K562 (cell line): ENCODE measurements around the gene DARS2. TPM values are rescaled to one million over a fixed set of nuclear protein-coding genes. Genes with fewer than 3 reads are reported as not detected.

Experiments
- ATF3 ChIP-seq, 2 experiments: fragments of 450-650 bp in 1 of 2; sonication (generic) in 1 of 2; formaldehyde crosslinking in 1 of 2; IDR thresholded peaks in 1 of 2; conservative IDR thresholded peaks in 1 of 2; 2 replicates each; pipeline versions ENCODE4 v1.6.1 to v1.8.1; 2016 to 2023; ENCODE audit warnings: mild to moderate bottlenecking in 2 of 2, moderate library complexity in 2 of 2, inconsistent platforms in 1 of 2, missing genetic modification reagents in 1 of 2
- BCOR ChIP-seq: fragments of 450-650 bp; IDR thresholded peaks from 2 replicates; pipeline ENCODE4 v1.6.1; 2016
- CC2D1A ChIP-seq: fragments of 450-650 bp; IDR thresholded peaks from 2 replicates; pipeline ENCODE4 v1.6.1; 2017; ENCODE audit warnings: mild to moderate bottlenecking
- E2F5 ChIP-seq: sonication (generic); formaldehyde crosslinking; IDR thresholded peaks from 2 replicates; pipeline ENCODE4 v1.8.0; 2022; ENCODE audit warnings: mild to moderate bottlenecking, missing genetic modification reagents
- ETV5 ChIP-seq: sonication (generic); formaldehyde crosslinking; IDR thresholded peaks from 2 replicates; pipeline ENCODE4 v1.4.0; 2020; ENCODE audit warnings: low read depth, mild to moderate bottlenecking, missing genetic modification reagents
- HES1 ChIP-seq: fragments of 450-650 bp; IDR thresholded peaks from 2 replicates; pipeline ENCODE4 v1.6.1; 2016; ENCODE audit warnings: low read depth, mild to moderate bottlenecking, moderate library complexity
- KDM4B ChIP-seq, 2 experiments: fragments of 450-650 bp in 1 of 2; sonication (generic) in 1 of 2; IDR thresholded peaks; 2 replicates each; pipeline ENCODE4 v1.6.1; 2016 to 2017; ENCODE audit warnings: borderline replicate concordance in 2 of 2, antibody characterized with exemption in 1 of 2, low read depth in 1 of 2, mild to moderate bottlenecking in 1 of 2
- LARP7 ChIP-seq: fragments of 450-650 bp; IDR thresholded peaks from 2 replicates; pipeline ENCODE4 v1.6.1; 2016
- PHF8 ChIP-seq: fragments of 200-600 bp; sonication (generic); IDR thresholded peaks from 2 replicates; pipeline ENCODE4 v1.6.1; 2012; ENCODE audit warnings: mixed run types, mild to moderate bottlenecking, inconsistent platforms, low read length, moderate library complexity, borderline replicate concordance
- RBFOX2 ChIP-seq: fragments of 200-400 bp; formaldehyde crosslinking; IDR thresholded peaks from 2 replicates; pipeline ENCODE4 v1.6.1; 2017; ENCODE audit warnings: low read depth, mild to moderate bottlenecking, low read length, moderate library complexity
- RFX5 ChIP-seq: IDR thresholded peaks from 2 replicates; pipeline ENCODE4 v1.6.1; 2011; ENCODE audit warnings: low read depth, mild to moderate bottlenecking, improper control_type of control experiment, low read length
- SMARCC2 ChIP-seq: fragments of 450-650 bp; IDR thresholded peaks from 2 replicates; pipeline ENCODE4 v1.6.1; 2017; ENCODE audit warnings: antibody characterized with exemption, moderate library complexity, mild to moderate bottlenecking, low read depth
- THRB ChIP-seq: fragments of 450-650 bp; formaldehyde crosslinking; conservative IDR thresholded peaks from 2 replicates; pipeline ENCODE4 v1.4.0; 2022; ENCODE audit warnings: mild to moderate bottlenecking, missing genetic modification characterization
- ZBTB34 ChIP-seq: fragments of 250-450 bp; sonication (Bioruptor Pico); IDR thresholded peaks from 2 replicates; pipeline ENCODE4 v1.8.0; 2021; ENCODE audit warnings: mild to moderate bottlenecking, moderate library complexity
- ZC3H8 ChIP-seq: fragments of 450-650 bp; IDR thresholded peaks from 2 replicates; pipeline ENCODE4 v1.6.1; 2017
- ZFP30 ChIP-seq: fragments of 250-450 bp; sonication (Bioruptor Pico); IDR thresholded peaks from 2 replicates; pipeline ENCODE4 v1.8.0; 2022; ENCODE audit warnings: moderate library complexity, mild to moderate bottlenecking, inconsistent platforms, borderline replicate concordance
- ZNF121 ChIP-seq: sonication (generic); formaldehyde crosslinking; conservative IDR thresholded peaks from 2 replicates; pipeline ENCODE4 v1.8.0; 2022; ENCODE audit warnings: missing genetic modification reagents
- ZNF124 ChIP-seq: sonication (generic); formaldehyde crosslinking; IDR thresholded peaks from 2 replicates; pipeline ENCODE4 v1.8.1; 2022; ENCODE audit warnings: missing genetic modification reagents
- ZNF133 ChIP-seq: fragments of 250-450 bp; sonication (Bioruptor Pico); IDR thresholded peaks from 2 replicates; pipeline ENCODE4 v1.4.0; 2020; ENCODE audit warnings: mild to moderate bottlenecking
- ZNF184 ChIP-seq: sonication (generic); formaldehyde crosslinking; IDR thresholded peaks from 2 replicates; pipeline ENCODE4 v1.5.0; 2020; ENCODE audit warnings: missing genetic modification reagents
- ZNF253 ChIP-seq: fragments of 250-450 bp; sonication (Bioruptor Pico); conservative IDR thresholded peaks from 2 replicates; pipeline ENCODE4 v1.6.1; 2021; ENCODE audit warnings: mild to moderate bottlenecking
- ZNF280B ChIP-seq: fragments of 250-450 bp; sonication (Bioruptor Pico); IDR thresholded peaks from 2 replicates; pipeline ENCODE4 v1.5.1; 2021; ENCODE audit warnings: mild to moderate bottlenecking
- ZNF347 ChIP-seq: fragments of 450-650 bp; formaldehyde crosslinking; IDR thresholded peaks from 2 replicates; pipeline ENCODE4 v1.4.0; 2020; ENCODE audit warnings: low read depth, mild to moderate bottlenecking, moderate library complexity
- polyA plus RNA-seq, 8 experiments: library from polyadenylated mRNA; depleted of rRNA in 4 of 8; stranded (reverse) in 5 of 8; unstranded in 3 of 8; fragments of >200 nt; fragmentation: Nextera tagmentation in 2 of 8; fragmentation: Illumina TruSeq in 1 of 8; extraction: Ambion mirVana in 2 of 8; extraction: Trizol in 1 of 8; gene quantifications; 2 replicates each; pipeline versions ENCODE4 v1.2.1 to v1.2.3, GENCODE V29; 2011 to 2014; ENCODE audit warnings: inconsistent platforms in 1 of 8, missing spikeins in 1 of 8
- total RNA-seq, 7 experiments: library from RNA; depleted of rRNA in 6 of 7; stranded (reverse); fragments of >200 nt in 6 of 7; fragmentation: Illumina TruSeq in 2 of 7; extraction: Trizol in 2 of 7; gene quantifications; 2 replicates each; pipeline versions ENCODE4 v1.2.1 to v1.2.3, GENCODE V29; 2011 to 2021; ENCODE audit warnings: low replicate concordance in 1 of 7

Gene DARS2
- total and polyA plus RNA-seq, 9 of the 15 experiments (the other 6 are each of a cell fraction or from before 2014, with no cell fraction given) = 36.4 to 96.7 (median 68.6) TPM

GRCh38 chr1:173867753-173868265, 43.3 kb downstream of the DARS2 start, which contains the start of gene GAS5 (continued):
- peak; percentile 95 for TF ChIP-seq PHF8
- TF ChIP-seq ZNF253 (CRISPR knock-in tag) = no peak
- no peak for TF ChIP-seq ZNF124 (CRISPR knock-in tag)
- no peak for TF ChIP-seq ZC3H8
- no peak; the same call in 1 of the 2 replicates for TF ChIP-seq BCOR
- no peak for TF ChIP-seq KDM4B (IDR thresholded peaks at IDR 0.05; ENCODE audit: borderline replicate concordance in 2 of 2, low read depth in 1 of 2)
- TF ChIP-seq ZNF121 = no peak
- no peak for TF ChIP-seq ZNF184 (CRISPR knock-in tag)
- peak; percentile 88 for TF ChIP-seq E2F5 (CRISPR knock-in tag)
- TF ChIP-seq CC2D1A = no peak; the same call in 1 of the 2 replicates
- TF ChIP-seq ZNF133 (CRISPR knock-in tag) = no peak
- peak; percentile 70; the same call in 1 of the 2 replicates for TF ChIP-seq THRB
- TF ChIP-seq RFX5 = peak; percentile 90
- TF ChIP-seq ZFP30 (CRISPR knock-in tag) = no peak
- TF ChIP-seq HES1 = no peak
- TF ChIP-seq SMARCC2 = no peak
- no peak; the same call in 1 of the 2 replicates for TF ChIP-seq ETV5
- TF ChIP-seq RBFOX2 = peak; percentile 94
- TF ChIP-seq ZNF280B = no peak
- no peak for TF ChIP-seq LARP7
- TF ChIP-seq ZBTB34 = no peak
- peak; percentile 100 for TF ChIP-seq ATF3 (IDR thresholded peaks at IDR 0.05)
- peak; percentile 95 for TF ChIP-seq ATF3 (CRISPR knock-in tag; conservative IDR thresholded peaks at IDR 0.05)
- TF ChIP-seq ZNF347 (CRISPR knock-in tag) = no peak; the same call in 1 of the 2 replicates
